CD4-positive, alpha-beta T cell treated with Interleukin-6 for 4 hours (primary cell): Measurements from ENCODE around the gene CAB39L.

Source experiments
- DNase-seq: peaks from one replicate; pipeline ENCODE4 v3.0.0-alpha.2; 2020; ENCODE audit warnings: mixed read lengths

CAB39L gene

DNA sequence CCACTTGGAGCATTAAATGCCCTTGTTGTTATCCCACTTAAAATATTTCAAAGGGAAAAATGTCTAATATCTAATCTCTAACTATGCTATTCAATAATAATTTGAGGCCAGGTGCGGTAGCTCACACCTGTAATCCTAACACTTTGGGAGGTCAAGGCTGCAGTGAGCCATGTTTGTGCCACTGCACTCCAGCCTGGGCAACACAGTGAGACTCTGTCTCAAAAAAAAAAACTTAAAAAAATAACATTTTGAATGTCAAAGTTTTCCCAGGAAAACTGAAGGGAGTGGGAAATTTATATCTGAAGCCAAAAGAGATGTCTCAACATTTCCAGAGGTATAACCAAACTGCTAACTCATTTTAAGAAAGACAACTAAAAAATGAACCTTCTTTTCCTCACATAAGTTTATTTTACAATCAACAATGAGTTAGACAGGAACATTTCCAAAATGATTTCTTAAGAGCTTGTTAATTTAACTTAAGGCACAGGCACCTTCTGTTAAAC lies 47.9 kb downstream of the CAB39L start:
- DNase-seq = no peak

DNA sequence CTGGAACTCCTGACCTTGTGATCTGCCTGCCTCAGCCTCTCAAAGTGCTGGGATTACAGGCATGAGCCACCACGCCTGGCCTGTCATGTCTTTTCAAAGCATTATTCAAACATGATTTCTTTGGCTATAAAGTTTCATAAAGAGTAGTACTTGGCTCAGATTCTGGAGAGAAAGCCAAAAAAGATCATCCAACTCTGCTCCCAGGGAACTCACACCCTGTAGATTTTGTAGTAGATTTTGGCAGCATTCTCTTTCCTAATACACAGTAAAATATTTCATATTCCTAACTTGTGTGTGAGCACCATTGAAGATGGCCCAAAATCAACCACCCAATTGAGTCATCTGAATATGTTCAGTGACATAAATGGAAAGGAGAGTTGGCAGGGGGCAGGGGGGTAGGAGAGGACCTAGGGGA lies 48.4 kb downstream of the CAB39L start:
- DNase-seq = no peak

DNA sequence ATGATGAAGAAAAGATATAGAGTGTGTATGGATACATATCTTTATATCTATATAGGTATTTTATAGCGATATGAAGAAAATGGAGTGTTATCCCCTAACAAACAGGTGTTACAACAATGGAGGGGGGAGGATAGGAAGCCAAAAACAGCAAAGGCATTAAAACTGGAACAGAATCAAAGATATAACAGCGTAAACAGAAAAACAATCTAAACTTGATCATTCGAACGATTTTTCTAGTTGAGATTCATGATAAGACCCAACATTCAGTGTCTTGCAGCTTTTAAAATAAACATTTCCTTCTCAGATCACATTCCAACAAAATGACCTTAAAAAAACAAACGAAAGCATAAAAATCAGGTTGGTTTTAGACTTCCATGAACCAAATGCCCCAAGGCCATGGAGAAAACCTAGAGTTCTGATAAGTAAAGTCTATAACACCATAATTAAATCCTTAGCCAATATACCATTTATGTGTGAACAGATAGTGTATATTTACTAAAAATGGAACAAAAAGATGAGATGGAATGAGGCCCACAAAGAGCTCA lies 55.7 kb downstream of the CAB39L start:
- no peak for DNase-seq

DNA sequence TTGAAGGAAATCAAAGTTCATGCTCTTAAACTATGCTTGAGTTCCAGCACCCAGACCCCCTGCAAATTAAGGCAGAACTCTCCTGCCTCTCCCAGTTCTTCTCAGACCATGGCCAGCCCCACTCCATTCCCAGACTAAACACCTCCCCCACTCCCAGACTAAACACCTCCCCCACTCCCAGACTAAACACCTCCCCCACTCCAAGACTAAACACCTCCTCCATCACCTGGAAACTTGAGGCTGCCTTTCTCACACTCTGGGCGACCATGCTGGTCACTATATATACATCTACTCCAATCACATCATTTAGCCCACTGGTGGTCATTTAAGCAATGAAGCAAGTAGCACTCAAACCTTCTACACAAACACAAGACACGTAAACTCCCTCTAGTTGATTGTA lies 57.2 kb downstream of the CAB39L start:
- DNase-seq = no peak

DNA sequence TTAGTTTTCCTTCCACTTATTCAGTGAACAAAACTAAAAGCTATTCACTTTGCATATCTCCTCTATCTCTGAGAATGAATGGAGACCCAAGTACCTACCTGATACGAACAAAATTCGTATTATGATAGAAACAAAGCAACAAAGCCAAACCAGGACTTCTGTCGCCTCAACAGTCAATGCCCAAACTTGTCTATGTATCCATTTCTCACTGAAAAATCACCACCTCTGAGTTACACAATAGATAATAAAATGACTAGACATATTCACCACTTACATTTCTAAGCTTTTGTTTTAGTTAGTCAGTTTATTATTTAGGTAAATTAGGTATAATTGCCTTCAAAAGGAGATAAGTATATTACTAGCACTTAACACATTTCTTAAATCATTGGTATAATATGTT lies 67.7 kb downstream of the CAB39L start:
- no peak for DNase-seq

DNA sequence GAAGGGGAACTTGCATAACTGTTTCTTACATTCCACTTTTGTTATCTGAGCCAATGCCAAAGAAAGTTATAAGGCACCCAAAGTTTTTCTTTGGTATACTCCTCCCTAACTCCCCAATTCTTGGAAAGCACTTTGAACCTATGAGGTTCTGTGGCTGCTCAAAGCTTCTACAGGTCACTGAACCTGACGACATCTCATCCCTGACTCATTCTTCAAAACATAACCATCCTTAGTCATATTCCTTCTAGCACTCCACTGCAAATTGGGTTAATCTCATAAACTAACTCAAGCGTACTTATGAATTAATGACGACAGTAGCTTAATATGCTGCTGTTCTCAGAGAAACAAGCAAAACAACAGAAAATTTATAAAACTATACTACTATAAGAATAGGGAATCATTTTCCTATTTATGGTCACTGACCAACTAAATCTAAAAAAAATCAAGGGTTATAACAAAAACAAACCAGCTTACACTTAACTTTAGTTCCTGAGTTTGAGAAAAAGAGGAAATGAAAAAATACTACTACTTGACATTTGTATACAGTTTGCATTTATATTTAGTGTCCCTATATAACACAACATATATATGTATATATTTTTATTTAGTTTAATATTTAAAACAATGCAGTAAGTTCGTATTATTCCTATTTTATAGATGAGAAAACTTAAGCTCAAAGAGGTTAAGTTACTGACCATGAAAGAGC lies 69.1 kb downstream of the CAB39L start:
- no peak for DNase-seq

DNA sequence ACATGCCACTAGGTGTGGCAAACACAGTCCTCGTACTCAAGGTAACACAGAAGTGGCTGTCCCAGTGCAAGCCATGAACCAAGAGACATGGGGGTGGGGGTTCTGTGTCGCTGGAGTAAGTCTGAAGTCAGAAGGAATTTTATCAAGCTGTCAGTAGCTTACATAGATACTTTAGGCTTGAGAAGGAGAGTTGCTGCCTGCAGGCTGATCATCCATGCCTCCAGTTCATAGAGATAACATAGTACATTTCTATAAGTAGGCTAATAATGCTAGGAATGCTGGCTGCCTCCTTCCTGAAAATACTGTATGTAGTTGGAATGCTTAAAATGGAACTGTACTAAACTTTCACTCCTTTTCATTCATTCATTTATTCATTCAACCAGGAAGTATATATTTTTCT lies 70.1 kb downstream of the CAB39L start:
- DNase-seq = no peak

DNA sequence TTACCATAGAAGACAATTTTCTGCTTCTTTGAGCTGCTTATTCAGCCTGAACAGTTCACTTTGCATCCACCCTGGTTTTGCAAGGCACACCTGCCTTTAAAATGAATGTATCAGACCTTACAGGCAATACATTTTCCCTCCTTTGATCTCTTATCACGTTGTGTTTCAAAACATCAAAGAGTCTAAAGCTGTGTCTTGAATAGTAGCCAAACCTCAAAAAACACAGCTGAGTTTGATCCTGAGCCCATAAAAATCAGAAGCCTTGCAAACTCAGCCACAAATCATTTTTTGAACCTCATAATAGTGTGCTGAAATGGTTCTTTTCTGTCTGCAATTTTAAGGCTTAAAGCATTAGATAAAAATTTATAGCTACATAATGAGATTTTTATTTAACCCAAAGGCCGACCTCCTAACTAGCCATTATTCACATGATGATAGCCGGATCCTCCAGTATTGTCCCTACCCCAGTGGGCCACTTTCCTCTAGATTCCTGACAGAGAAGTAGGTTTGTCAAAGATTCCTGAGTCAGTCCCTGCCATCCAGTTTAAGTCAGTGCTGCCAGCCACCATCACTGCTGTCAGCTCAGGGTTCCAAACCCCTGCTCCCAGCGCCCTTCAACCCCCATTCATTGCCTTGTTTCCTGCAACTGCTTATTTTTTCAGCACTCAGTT lies 71.8 kb downstream of the CAB39L start:
- DNase-seq = peak; percentile 49

DNA sequence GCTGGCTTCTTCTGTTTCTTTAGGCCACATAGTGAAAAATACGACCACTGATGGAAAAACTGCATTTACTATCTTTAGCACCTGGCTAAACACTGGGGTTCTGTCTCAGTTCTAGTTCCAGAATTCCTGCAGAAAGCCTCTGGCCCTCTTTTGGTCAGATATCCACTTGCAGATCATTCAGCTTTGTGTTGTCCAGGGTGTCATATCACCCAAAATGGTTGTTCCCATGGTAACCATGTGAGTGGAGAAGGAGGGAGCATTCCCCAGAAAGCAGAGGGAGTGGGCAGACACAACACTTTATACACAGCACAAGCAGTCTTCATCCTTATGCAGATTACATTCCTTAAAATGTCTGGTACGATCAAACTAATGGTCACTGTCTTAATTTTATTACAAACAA lies 73.5 kb downstream of the CAB39L start:
- DNase-seq = no peak

DNA sequence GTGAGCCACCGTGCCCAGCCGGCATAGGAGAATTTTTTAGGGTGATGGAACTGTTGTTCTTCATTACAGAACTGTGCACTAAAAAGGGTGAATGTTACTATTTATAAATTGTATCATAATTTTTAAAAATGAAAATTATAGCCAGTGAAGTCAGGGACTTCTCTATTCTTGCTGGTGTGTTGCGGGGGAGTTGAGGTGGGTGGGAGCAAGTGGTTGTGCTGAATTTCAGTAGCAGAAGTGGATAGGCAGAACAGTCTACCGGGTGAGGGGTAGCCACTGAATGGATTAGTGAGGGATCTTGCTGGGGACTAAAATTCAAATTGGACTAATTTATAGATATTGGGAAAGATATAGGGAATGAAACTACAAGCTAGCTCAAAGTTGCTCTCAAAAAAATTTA lies 74.0 kb downstream of the CAB39L start:
- DNase-seq = no peak

DNA sequence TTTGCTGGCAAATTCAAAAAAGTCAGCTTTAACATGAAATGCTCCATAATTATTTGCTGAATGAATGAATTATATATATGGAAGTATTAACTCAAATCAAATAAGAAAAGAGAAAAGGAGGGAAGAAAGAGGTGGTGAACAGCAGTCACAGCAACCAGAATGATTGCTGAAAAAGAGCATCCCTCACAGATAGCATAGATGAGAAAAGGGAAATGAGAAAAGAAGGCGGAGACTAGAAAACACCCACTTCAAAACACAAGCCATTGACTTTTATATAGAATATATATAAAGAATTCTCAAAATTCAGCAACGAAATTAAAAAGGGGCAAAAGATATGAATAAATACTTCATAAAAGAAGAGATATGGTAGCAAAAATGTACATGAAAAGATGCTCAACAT lies 75.2 kb downstream of the CAB39L start:
- no peak for DNase-seq

DNA sequence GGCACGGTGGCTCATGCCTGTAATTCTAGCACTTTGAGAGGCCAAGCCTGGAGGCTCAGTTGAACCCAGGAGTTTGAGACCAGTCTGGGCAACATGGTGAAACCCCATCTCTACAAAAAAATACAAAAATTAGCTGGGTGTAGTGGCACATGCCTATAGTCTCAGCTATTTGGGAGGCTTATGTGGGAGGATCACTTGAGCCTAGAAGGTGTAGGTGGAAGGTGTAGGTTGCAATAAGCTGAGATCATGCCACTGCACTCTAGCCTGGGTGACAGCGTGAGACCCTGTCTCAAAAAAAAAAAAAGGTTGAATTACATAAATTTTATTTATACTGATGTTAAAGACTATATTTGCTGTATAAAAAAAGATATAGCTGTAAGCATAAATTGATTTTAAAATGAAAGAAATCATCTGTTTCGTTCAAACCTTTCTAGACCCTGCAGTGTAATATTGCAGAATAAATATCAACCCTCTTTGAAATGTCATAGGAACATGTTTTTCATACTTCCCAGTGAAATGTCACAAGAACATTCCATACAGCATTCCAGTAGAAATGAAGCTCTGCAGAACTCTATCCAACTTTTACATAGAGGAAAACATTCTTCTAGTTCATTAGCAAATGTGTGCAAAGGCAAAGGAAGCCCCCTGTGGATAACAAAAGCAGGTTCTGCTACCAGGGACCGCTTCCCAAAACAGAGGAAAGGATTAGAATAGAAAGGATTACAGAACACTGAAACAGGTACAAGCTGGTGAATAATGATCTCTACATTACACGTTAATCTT lies 76.0 kb downstream of the CAB39L start:
- DNase-seq = no peak

DNA sequence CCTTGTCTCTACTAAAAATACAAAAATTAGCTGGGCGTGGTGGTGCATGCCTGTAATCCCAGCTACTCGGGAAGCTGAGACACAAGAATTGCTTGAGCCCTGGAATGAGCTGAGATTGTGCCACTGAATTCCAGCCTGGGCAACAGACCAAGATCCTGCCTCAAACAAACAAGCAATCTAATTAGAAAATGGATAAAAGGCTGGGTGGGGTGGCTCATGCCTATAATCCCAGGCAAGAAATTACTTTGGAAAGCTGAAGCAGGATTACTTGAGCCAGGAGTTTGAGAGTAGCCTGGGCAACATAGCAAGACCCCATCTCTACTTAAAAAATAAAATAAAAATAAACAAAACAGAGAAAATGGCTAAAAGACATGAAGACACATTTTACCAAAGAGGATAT lies 77.0 kb downstream of the CAB39L start:
- DNase-seq = no peak

DNA sequence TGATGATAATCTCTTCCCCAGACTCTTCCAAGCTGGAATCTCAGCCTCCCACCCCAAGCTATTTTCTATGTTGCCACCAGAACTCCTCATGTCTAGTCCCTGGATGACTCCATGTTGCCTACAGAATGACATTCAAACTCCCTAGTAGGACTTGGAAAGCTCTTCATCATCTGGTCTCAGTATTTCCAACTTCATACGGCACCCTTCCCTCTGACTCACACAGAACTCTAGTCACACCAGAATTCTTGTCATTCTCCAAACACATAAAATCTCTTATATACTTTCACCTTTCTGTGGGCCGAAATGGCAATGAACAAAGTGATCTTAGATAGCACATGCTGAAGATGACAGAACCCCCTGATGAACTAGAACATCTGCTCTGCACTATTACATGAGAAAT lies 86.2 kb downstream of the CAB39L start:
- DNase-seq = no peak

DNA sequence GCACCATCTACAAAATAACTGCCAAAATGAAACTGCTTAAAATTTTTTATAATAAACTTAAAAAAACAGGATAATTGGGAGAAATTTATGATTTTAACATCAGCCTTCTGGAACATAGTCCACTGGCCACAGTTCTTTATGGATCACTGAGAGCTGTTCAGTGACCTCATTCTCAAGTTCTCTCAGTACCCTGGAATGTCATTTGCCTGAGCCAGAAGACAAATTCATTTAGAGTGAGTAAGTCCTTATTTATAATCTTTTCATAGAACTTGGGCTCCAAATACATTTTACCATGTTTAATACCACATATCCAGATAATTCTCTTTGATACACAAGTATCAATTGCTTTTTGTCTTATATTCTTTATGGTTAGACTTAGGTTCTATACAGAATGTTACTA lies 87.6 kb downstream of the CAB39L start:
- DNase-seq = no peak

DNA sequence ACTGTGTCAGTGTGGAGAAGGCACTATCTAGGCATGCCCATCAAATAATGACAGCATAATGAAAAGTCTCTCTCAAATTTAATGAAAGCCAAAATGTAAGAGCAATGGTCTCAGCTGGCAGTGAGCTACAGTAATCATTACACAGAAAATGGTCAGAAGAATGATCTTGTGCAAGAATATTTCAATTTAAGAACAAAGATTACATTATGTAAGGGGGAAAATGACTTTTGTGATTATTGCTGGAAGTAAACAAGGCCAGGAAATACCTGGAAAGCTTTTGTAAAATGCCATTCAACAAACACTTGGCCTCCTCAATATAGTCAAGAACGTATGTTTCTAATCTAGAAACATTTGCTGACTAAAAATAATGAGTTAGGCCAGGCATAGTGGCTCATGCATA lies 89.1 kb downstream of the CAB39L start:
- no peak for DNase-seq

DNA sequence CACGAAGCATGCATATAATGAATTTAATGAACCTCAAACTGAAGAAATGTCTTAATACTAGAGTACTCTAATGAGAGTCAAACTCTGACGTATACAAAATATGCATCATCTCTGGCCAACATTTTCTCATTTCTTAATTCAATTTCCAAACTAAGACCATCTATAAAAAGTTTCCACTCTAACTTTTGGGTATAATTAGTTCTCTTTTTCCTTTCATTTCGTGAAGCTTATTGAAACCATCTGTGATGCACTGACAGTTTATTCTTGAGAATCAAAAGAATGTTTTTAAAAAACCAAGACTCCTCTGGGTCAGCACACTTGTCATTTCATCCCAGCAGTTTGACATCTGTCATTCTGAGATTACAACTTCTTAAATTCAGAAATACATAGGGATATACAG lies 90.0 kb downstream of the CAB39L start:
- no peak for DNase-seq

DNA sequence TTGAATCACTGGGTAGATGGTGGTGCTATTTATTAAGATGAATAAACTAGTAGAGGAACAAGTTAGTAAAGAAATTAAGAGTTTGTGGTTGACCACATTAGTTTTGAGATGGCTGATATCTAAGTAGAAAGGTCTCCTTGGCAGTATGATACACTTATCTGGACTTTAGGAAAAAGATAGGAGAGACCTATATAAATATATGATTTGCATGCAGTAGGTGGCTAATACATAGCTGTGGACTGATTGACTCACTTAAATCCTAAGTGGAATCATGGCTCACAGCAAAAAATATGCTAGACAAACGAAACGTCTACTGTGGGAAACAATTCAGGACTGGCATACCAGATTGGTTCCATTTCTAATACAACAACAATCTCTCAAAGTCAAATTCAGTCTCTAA lies 92.0 kb downstream of the CAB39L start:
- no peak for DNase-seq

DNA sequence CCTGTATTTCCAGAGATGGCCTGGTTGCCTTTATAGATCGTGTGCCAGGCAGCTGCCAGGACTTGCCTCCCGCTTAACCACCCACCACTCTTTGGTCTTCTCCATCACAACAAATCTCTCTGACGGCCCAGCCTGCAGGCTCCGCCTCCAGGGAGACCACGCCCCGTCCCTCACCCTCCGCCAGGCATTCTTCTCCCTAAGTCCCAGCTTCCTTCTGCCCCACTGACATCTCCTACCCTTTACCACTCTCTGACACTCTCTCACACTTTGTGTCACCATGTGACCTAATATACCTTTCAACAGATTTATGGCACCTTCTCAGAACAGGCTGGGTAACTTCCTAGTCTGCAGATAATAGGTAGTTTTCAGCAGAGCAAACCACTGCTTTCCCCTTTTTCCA lies 95.1 kb downstream of the CAB39L start:
- no peak for DNase-seq

DNA sequence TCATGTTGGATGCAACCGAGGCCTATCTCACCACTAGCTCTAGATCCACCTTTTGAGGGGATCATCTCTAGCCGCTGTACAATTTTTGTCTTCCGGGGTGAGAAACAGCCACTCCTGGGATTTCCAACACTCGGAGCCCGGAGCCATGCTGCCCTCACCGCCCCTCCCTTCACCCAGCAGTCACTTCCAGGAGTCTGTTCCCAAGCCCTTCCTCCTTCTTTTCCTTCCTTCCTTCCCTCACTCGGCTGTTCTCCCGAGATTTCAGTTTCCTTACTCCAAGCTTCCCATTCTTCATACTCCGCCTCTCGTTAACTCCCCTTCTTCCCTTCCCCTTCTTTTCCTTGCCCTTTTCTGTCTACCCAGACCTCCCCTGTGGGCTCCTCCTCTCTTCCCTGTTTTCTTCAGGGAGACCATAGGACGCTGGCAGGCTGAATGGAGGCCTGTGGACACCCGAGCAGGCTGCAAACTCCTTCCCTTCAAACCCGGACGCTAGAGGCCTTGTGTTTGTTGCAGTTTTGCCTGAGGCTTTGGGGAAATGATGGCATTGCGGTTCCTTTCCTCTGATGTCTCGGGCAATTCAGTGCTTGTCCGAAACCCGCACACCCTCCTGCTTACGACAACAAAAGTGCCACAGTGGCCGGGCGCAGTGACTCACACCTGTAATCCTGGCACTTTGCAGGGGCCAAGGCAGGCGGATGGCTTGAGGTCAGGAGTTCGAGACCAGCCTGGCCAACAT lies 96.0 kb downstream of the CAB39L start:
- DNase-seq = no peak

DNA sequence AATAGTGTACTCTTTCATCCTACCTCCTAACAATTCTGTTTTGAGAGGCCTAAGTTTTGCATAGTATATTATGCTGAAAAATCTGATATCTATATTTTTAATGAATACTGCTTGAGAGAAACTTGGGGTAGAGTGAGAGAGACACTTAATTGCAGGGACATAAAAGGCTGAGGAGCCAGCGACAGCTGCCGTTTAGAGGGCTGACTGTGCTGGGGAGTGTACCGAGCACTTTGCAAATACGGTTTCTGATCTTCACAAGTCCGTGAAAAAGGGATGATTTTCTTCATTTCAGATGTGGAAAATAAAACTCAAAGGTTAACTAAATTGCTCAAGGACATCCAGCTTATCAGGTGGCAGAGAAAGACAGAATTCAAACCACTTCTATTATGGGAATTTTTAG lies 97.4 kb downstream of the CAB39L start:
- no peak for DNase-seq

DNA sequence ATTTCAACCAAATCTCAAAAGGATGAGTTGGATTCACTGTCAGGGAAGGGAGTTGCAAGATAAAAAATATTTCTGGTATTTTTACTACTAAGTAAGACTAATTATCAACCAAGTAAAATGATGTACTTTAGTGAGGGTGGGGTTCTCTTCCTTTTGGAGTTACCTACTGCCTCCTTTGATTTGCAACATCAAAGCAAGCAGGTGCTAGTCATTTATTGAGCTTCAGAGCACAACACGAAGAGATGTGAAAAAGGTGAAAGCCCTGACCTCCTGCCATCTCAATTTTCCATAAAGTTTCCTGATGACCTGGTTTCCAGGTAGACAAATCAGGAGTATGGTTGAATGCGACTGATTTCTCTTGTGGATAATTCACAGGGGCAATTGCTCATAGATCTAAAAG lies 100.1 kb downstream of the CAB39L start:
- DNase-seq = no peak

DNA sequence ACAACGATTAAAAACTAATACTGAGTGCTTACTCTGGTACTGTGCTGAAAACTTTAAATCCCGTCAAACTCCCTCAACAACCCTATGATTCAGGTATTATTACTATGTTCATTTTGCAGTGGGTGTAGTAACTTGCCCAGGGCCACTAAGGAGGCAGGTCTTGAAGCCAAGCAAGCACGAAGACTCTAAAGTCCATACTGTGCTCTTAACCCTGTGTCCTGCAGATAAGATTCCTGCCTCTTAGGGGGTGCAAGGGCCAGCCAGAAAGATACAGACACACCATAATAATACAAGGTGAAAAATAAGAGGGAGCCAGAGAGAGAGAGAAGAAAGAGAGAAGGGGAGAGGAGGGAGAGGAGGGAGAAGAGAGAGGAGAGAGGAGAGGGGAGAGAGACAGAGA lies 100.6 kb downstream of the CAB39L start:
- DNase-seq = no peak
